ENCODE measurements around the gene GALNT9.

DNA sequence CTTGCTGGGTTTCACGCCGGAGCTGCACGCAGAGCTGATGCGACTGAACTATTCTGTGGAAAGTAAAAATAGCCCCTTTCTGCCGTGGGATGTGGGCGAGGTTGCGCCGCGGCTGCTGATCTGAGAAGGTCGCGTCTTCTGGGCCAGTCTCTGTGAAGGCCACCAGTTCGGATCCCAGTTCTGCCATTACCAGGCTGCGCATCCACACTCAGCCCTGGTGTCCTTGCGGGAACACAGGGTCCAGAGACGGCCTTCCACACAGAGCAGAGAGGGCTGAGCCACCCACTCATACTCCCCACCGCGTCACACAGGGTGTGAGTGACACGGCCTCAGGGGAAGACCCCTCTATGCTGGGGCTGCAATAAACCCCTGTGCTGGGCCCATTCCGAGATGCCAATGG, 13.9 kb downstream of the GALNT9 start:
- no peak for TF ChIP-seq CTCF (IDR thresholded peaks at IDR 0.05)
- TF ChIP-seq POLR2A (IDR thresholded peaks at IDR 0.05), result no peak
